Measurements from ENCODE around the gene C9. TPM values are rescaled to one million over a fixed set of nuclear protein-coding genes. Genes with fewer than 3 reads are reported as not detected.

Gene C9
- polyA plus RNA-seq, 1 donor from 2014 or later, result not detected

- no peak overlapping the region for H3K4me3 ChIP-seq (ENCODE audit: low read length)
- H3K79me2 ChIP-seq (replicated peaks; ENCODE audit: insufficient read depth, low read length), result no peaks in the 10 kb centered on the region
- no peak overlapping the region for H3K9ac ChIP-seq (ENCODE audit: low read length)
- H3K27ac ChIP-seq (ENCODE audit: low read length), result no peak overlapping the region
- TF ChIP-seq SMC3 (conservative IDR thresholded peaks at IDR 0.05; ENCODE audit: poor library complexity) (no peak), RAD21 (conservative IDR thresholded peaks at IDR 0.05) (no peak), TAF1 (IDR thresholded peaks at IDR 0.05; ENCODE audit: low read depth) (no peak)
- no peak overlapping the region for H2AFZ ChIP-seq (ENCODE audit: low read depth, low read length)
- no peak overlapping the region for H3K4me2 ChIP-seq (ENCODE audit: low read length)
- no peaks in the 10 kb centered on the region for H4K20me1 ChIP-seq (ENCODE audit: insufficient read depth)
- no peaks in the 10 kb centered on the region for H3K9me2 ChIP-seq (ENCODE audit: insufficient read depth, low read length)
- no peaks in the 10 kb centered on the region for H3F3A ChIP-seq (ENCODE audit: insufficient read depth, low read length, poor library complexity, severe bottlenecking)
- H3K36me3 ChIP-seq (ENCODE audit: insufficient read depth, low read length), result no peaks in the 10 kb centered on the region
- no peaks in the 10 kb centered on the region for H3K9me3 ChIP-seq (ENCODE audit: low read length)
- no peaks in the 10 kb centered on the region for H3K27me3 ChIP-seq (ENCODE audit: insufficient read depth, low read depth, low read length)
Observed at GRCh38 chr5:39342460-39342859, 21.8 kb downstream of the C9 start.

GRCh38 chr5:39341896-39342295, 22.4 kb downstream of the C9 start:
- H3K27ac ChIP-seq (ENCODE audit: low read length), result no peak overlapping the region
- no peak for TF ChIP-seq MXI1 (conservative IDR thresholded peaks at IDR 0.05; ENCODE audit: poor library complexity, severe bottlenecking)
- TF ChIP-seq EP300 (conservative IDR thresholded peaks at IDR 0.05; ENCODE audit: poor library complexity, severe bottlenecking), result no peak
- TF ChIP-seq, protein P1, sequence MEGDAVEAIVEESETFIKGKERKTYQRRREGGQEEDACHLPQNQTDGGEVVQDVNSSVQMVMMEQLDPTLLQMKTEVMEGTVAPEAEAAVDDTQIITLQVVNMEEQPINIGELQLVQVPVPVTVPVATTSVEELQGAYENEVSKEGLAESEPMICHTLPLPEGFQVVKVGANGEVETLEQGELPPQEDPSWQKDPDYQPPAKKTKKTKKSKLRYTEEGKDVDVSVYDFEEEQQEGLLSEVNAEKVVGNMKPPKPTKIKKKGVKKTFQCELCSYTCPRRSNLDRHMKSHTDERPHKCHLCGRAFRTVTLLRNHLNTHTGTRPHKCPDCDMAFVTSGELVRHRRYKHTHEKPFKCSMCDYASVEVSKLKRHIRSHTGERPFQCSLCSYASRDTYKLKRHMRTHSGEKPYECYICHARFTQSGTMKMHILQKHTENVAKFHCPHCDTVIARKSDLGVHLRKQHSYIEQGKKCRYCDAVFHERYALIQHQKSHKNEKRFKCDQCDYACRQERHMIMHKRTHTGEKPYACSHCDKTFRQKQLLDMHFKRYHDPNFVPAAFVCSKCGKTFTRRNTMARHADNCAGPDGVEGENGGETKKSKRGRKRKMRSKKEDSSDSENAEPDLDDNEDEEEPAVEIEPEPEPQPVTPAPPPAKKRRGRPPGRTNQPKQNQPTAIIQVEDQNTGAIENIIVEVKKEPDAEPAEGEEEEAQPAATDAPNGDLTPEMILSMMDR (IDR thresholded peaks at IDR 0.05; ENCODE audit: poor library complexity, severe bottlenecking), result no peak
- TF ChIP-seq SMC3 (conservative IDR thresholded peaks at IDR 0.05; ENCODE audit: poor library complexity), result no peak
- no peak for TF ChIP-seq RAD21 (conservative IDR thresholded peaks at IDR 0.05)
- no peak for TF ChIP-seq TAF1 (IDR thresholded peaks at IDR 0.05; ENCODE audit: low read depth)
- TF ChIP-seq, protein P2, sequence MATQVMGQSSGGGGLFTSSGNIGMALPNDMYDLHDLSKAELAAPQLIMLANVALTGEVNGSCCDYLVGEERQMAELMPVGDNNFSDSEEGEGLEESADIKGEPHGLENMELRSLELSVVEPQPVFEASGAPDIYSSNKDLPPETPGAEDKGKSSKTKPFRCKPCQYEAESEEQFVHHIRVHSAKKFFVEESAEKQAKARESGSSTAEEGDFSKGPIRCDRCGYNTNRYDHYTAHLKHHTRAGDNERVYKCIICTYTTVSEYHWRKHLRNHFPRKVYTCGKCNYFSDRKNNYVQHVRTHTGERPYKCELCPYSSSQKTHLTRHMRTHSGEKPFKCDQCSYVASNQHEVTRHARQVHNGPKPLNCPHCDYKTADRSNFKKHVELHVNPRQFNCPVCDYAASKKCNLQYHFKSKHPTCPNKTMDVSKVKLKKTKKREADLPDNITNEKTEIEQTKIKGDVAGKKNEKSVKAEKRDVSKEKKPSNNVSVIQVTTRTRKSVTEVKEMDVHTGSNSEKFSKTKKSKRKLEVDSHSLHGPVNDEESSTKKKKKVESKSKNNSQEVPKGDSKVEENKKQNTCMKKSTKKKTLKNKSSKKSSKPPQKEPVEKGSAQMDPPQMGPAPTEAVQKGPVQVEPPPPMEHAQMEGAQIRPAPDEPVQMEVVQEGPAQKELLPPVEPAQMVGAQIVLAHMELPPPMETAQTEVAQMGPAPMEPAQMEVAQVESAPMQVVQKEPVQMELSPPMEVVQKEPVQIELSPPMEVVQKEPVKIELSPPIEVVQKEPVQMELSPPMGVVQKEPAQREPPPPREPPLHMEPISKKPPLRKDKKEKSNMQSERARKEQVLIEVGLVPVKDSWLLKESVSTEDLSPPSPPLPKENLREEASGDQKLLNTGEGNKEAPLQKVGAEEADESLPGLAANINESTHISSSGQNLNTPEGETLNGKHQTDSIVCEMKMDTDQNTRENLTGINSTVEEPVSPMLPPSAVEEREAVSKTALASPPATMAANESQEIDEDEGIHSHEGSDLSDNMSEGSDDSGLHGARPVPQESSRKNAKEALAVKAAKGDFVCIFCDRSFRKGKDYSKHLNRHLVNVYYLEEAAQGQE (IDR thresholded peaks at IDR 0.05; ENCODE audit: borderline replicate concordance), result no peak
- no peak for TF ChIP-seq POLR2AphosphoS5 (IDR thresholded peaks at IDR 0.05)
- TF ChIP-seq EZH2 (IDR thresholded peaks at IDR 0.05; ENCODE audit: borderline replicate concordance, insufficient read depth, low read length, poor library complexity, severe bottlenecking), result no peak
- no peak overlapping the region for H3K4me3 ChIP-seq (ENCODE audit: low read length)
- H4K20me1 ChIP-seq (ENCODE audit: insufficient read depth), result no peaks in the 10 kb centered on the region
- no peaks in the 10 kb centered on the region for H3K27me3 ChIP-seq (ENCODE audit: insufficient read depth, low read depth, low read length)
- H3K36me3 ChIP-seq (ENCODE audit: insufficient read depth, low read length), result no peaks in the 10 kb centered on the region
- no peaks in the 10 kb centered on the region for H3K9me2 ChIP-seq (ENCODE audit: insufficient read depth, low read length)
- H3K9ac ChIP-seq (ENCODE audit: low read length), result no peak overlapping the region
- H3K9me3 ChIP-seq (ENCODE audit: low read length), result no peaks in the 10 kb centered on the region
- no peaks in the 10 kb centered on the region for H3K79me2 ChIP-seq (replicated peaks; ENCODE audit: insufficient read depth, low read length)
- H3F3A ChIP-seq (ENCODE audit: insufficient read depth, low read length, poor library complexity, severe bottlenecking), result no peaks in the 10 kb centered on the region
- no peak overlapping the region for H3K4me2 ChIP-seq (ENCODE audit: low read length)
- H2AFZ ChIP-seq (ENCODE audit: low read depth, low read length), result no peak overlapping the region

- Histone ChIP-seq H3K79me2 (replicated peaks; ENCODE audit: insufficient read depth, low read length) (no peaks in the 10 kb centered on the region), H4K20me1 (ENCODE audit: insufficient read depth) (no peaks in the 10 kb centered on the region), H3K27ac (ENCODE audit: low read length) (no peak overlapping the region), H3F3A (ENCODE audit: insufficient read depth, low read length, poor library complexity, severe bottlenecking) (no peaks in the 10 kb centered on the region), H3K9me3 (ENCODE audit: low read length) (no peaks in the 10 kb centered on the region), H3K36me3 (ENCODE audit: insufficient read depth, low read length) (no peaks in the 10 kb centered on the region), H3K9ac (ENCODE audit: low read length) (no peak overlapping the region), H2AFZ (ENCODE audit: low read depth, low read length) (no peak overlapping the region), H3K27me3 (ENCODE audit: insufficient read depth, low read depth, low read length) (no peaks in the 10 kb centered on the region), H3K9me2 (ENCODE audit: insufficient read depth, low read length) (no peaks in the 10 kb centered on the region), H3K4me2 (ENCODE audit: low read length) (no peak overlapping the region), H3K4me3 (ENCODE audit: low read length) (no peak overlapping the region)
- no peak for TF ChIP-seq MXI1 (conservative IDR thresholded peaks at IDR 0.05; ENCODE audit: poor library complexity, severe bottlenecking)
- TF ChIP-seq TAF1 (IDR thresholded peaks at IDR 0.05; ENCODE audit: low read depth), result no peak
- TF ChIP-seq POLR2AphosphoS5 (IDR thresholded peaks at IDR 0.05), result no peak
- no peak for TF ChIP-seq EP300 (conservative IDR thresholded peaks at IDR 0.05; ENCODE audit: poor library complexity, severe bottlenecking)
- TF ChIP-seq EZH2 (IDR thresholded peaks at IDR 0.05; ENCODE audit: borderline replicate concordance, insufficient read depth, low read length, poor library complexity, severe bottlenecking), result no peak
- no peak for TF ChIP-seq RAD21 (conservative IDR thresholded peaks at IDR 0.05)
- TF ChIP-seq, protein P1 (IDR thresholded peaks at IDR 0.05; ENCODE audit: poor library complexity, severe bottlenecking), result no peak
- TF ChIP-seq SMC3 (conservative IDR thresholded peaks at IDR 0.05; ENCODE audit: poor library complexity), result no peak
- TF ChIP-seq, protein P2 (IDR thresholded peaks at IDR 0.05; ENCODE audit: borderline replicate concordance), result no peak
Observed at GRCh38 chr5:39340506-39340905, 23.8 kb downstream of the C9 start.

Data from neural cell (in vitro differentiated cells).